ENCODE measurements around the gene FBRS. TPM values are rescaled to one million over a fixed set of nuclear protein-coding genes. Genes with fewer than 3 reads are reported as not detected.

Gene FBRS
- total and polyA plus RNA-seq, 2 of the 13 experiments (the other 11 are each of a cell fraction or from before 2014, with no cell fraction given), result 13.7 to 16.2 TPM

GRCh38 chr16:30657866-30658730, at the start of gene FBRS (continued):
- TF ChIP-seq ZNF839 (CRISPR knock-in tag; IDR thresholded peaks at IDR 0.05; ENCODE audit: borderline replicate concordance) (no peak), ZNF230 (CRISPR knock-in tag; IDR thresholded peaks at IDR 0.05) (0 out of 2 replicates have a peak, but pooled peaks have one; percentile 16), NCOR1 (IDR thresholded peaks at IDR 0.05; ENCODE audit: borderline replicate concordance, low read length) (peak; percentile 57; the same call in 1 of the 2 replicates), GABPA (IDR thresholded peaks at IDR 0.05; ENCODE audit: low read depth, low read length) (peak; percentile 62), GABPA (CRISPR knock-in tag; IDR thresholded peaks at IDR 0.05; ENCODE audit: low read depth) (peak; percentile 84), MTA3 (CRISPR knock-in tag; IDR thresholded peaks at IDR 0.05) (no peak), HDAC1 (CRISPR knock-in tag; IDR thresholded peaks at IDR 0.05) (peak; percentile 95), EEA1 (CRISPR knock-in tag; IDR thresholded peaks at IDR 0.05; ENCODE audit: borderline replicate concordance) (peak; percentile 91), CHD4 (IDR thresholded peaks at IDR 0.05; ENCODE audit: borderline replicate concordance, low read length) (peak; percentile 43; the same call in 1 of the 2 replicates), ZNF510 (CRISPR knock-in tag; IDR thresholded peaks at IDR 0.05; ENCODE audit: low read depth) (no peak; the same call in 1 of the 2 replicates), ZFP90 (CRISPR knock-in tag; IDR thresholded peaks at IDR 0.05; ENCODE audit: borderline replicate concordance) (peak; percentile 19; the same call in 1 of the 2 replicates), FOSL2 (CRISPR knock-in tag; IDR thresholded peaks at IDR 0.05) (peak; percentile 60), CC2D1A (CRISPR knock-in tag; IDR thresholded peaks at IDR 0.05) (no peak), ZNF639 (CRISPR knock-in tag; conservative IDR thresholded peaks at IDR 0.05) (peak; percentile 78), SMAD1 (CRISPR knock-in tag; IDR thresholded peaks at IDR 0.05; ENCODE audit: borderline replicate concordance, low read depth) (peak; percentile 98), SATB2 (CRISPR knock-in tag; IDR thresholded peaks at IDR 0.05) (no peak), UBTF (CRISPR knock-in tag; IDR thresholded peaks at IDR 0.05) (peak; percentile 48), GATA4 (IDR thresholded peaks at IDR 0.05; ENCODE audit: borderline replicate concordance, low read depth) (0 out of 2 replicates have a peak, but pooled peaks have one; percentile 22), ZNF430 (CRISPR knock-in tag; IDR thresholded peaks at IDR 0.05) (no peak)
- TF ChIP-seq, protein P1, sequence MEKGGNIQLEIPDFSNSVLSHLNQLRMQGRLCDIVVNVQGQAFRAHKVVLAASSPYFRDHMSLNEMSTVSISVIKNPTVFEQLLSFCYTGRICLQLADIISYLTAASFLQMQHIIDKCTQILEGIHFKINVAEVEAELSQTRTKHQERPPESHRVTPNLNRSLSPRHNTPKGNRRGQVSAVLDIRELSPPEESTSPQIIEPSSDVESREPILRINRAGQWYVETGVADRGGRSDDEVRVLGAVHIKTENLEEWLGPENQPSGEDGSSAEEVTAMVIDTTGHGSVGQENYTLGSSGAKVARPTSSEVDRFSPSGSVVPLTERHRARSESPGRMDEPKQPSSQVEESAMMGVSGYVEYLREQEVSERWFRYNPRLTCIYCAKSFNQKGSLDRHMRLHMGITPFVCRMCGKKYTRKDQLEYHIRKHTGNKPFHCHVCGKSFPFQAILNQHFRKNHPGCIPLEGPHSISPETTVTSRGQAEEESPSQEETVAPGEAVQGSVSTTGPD (CRISPR knock-in tag; IDR thresholded peaks at IDR 0.05), result no peak
- TF ChIP-seq, protein P2, sequence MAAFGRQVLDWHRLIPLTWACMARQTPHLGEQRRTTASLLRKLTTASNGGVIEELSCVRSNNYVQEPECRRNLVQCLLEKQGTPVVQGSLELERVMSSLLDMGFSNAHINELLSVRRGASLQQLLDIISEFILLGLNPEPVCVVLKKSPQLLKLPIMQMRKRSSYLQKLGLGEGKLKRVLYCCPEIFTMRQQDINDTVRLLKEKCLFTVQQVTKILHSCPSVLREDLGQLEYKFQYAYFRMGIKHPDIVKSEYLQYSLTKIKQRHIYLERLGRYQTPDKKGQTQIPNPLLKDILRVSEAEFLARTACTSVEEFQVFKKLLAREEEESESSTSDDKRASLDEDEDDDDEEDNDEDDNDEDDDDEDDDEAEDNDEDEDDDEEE (CRISPR knock-in tag; IDR thresholded peaks at IDR 0.05), result peak; percentile 86
- TF ChIP-seq, protein P3, sequence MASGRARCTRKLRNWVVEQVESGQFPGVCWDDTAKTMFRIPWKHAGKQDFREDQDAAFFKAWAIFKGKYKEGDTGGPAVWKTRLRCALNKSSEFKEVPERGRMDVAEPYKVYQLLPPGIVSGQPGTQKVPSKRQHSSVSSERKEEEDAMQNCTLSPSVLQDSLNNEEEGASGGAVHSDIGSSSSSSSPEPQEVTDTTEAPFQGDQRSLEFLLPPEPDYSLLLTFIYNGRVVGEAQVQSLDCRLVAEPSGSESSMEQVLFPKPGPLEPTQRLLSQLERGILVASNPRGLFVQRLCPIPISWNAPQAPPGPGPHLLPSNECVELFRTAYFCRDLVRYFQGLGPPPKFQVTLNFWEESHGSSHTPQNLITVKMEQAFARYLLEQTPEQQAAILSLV (CRISPR knock-in tag; IDR thresholded peaks at IDR 0.05; ENCODE audit: borderline replicate concordance), result peak; percentile 79
